GM21619 (cell line): ENCODE data around the gene APC.
"Not testable (repeated sequence)": the region's sequence is repeated elsewhere in the genome, so short reads cannot be mapped to it uniquely, and the experiment has no call there.

ENCODE experiments used
- ATAC-seq: cut with Tn5 transposase; IDR thresholded peaks from one replicate; pipeline ENCODE4 v1.9.1; 2021; ENCODE audit not compliant: unreplicated experiment

The APC gene

GRCh38 chr5:112713206-112713605 lies 24.5 kb upstream of the APC start:
- ATAC-seq = no peak

GRCh38 chr5:112716895-112717294 lies 20.8 kb upstream of the APC start:
- ATAC-seq = not testable (repeated sequence)

GRCh38 chr5:112717506-112718082 lies 20.1 kb upstream of the APC start:
- no peak for ATAC-seq

- no peak for ATAC-seq
These were observed 19.3 kb upstream of the APC start for GRCh38 chr5:112718344-112718743.

GRCh38 chr5:112720576-112720975 lies 17.1 kb upstream of the APC start:
- ATAC-seq = no peak

GRCh38 chr5:112724901-112725300 lies 12.8 kb upstream of the APC start:
- ATAC-seq = no peak

GRCh38 chr5:112729630-112730029 lies 8.1 kb upstream of the APC start:
- ATAC-seq = no peak

- no peak for ATAC-seq
These were observed 5.6 kb upstream of the APC start for GRCh38 chr5:112732131-112732530.

- no peak for ATAC-seq
These were observed 4.1 kb upstream of the APC start for GRCh38 chr5:112733586-112733985.

- ATAC-seq = no peak
These were observed 3.1 kb upstream of the APC start for GRCh38 chr5:112734597-112734996.

GRCh38 chr5:112735702-112736101 lies 2.0 kb upstream of the APC start:
- no peak for ATAC-seq

- ATAC-seq = no peak
These were observed 619 bp upstream of the APC start for GRCh38 chr5:112737070-112737462.

GRCh38 chr5:112738191-112738560 lies 491 bp downstream of the APC start:
- no peak for ATAC-seq

- ATAC-seq = no peak
These were observed 4.7 kb downstream of the APC start for GRCh38 chr5:112742424-112742823.

- no peak for ATAC-seq
These were observed 5.9 kb downstream of the APC start for GRCh38 chr5:112743631-112744030.

- no peak for ATAC-seq
These were observed 14.7 kb downstream of the APC start for GRCh38 chr5:112752335-112752734.

GRCh38 chr5:112755703-112756102 lies 18.0 kb downstream of the APC start:
- no peak for ATAC-seq

- peak; percentile 91 for ATAC-seq
These were observed 20.0 kb downstream of the APC start for GRCh38 chr5:112757468-112758208.

- no peak for ATAC-seq
These were observed 21.0 kb downstream of the APC start for GRCh38 chr5:112758676-112759075.

- ATAC-seq = no peak
These were observed 24.6 kb downstream of the APC start for GRCh38 chr5:112762113-112762810.

- no peak for ATAC-seq
These were observed 25.5 kb downstream of the APC start for GRCh38 chr5:112763165-112763564.

GRCh38 chr5:112772124-112772523 lies 34.4 kb downstream of the APC start:
- ATAC-seq = no peak
